Endodermal cell (in vitro differentiated cells): Measurements from ENCODE around the gene CDC42SE2. TPM values are rescaled to one million over a fixed set of nuclear protein-coding genes. Genes with fewer than 3 reads are reported as not detected.

ENCODE experiments used
- DNase-seq: peaks from one replicate; pipeline ENCODE4 v3.0.0-alpha.2; 2017
- H3K27ac ChIP-seq: 2 replicates; pipeline ENCODE4 v1.5.1; 2013; ENCODE audit warnings: mild to moderate bottlenecking, low read depth, low read length, moderate library complexity
- H3K27me3 ChIP-seq: 2 replicates; pipeline ENCODE4 v1.6.1; 2013; ENCODE audit warnings: mild to moderate bottlenecking, low read length, moderate library complexity; ENCODE audit not compliant: insufficient read depth, control insufficient read depth, poor library complexity, severe bottlenecking
- H3K36me3 ChIP-seq: 2 replicates; pipeline ENCODE4 v1.7.0; 2013; ENCODE audit warnings: mild to moderate bottlenecking, low read length, moderate library complexity; ENCODE audit not compliant: control insufficient read depth, insufficient read depth
- H3K4me1 ChIP-seq: one replicate; pipeline ENCODE4 v1.7.0; 2013; ENCODE audit warnings: low read length; ENCODE audit not compliant: control insufficient read depth, insufficient read depth
- H3K4me3 ChIP-seq: 2 replicates; pipeline ENCODE4 v1.5.1; 2013; ENCODE audit warnings: mild to moderate bottlenecking, low read length, moderate library complexity
- H3K9ac ChIP-seq: 2 replicates; pipeline ENCODE4 v1.6.1; 2013; ENCODE audit warnings: mild to moderate bottlenecking, low read length, moderate library complexity; ENCODE audit not compliant: poor library complexity, severe bottlenecking; ENCODE audit errors: extremely low read depth
- H3K9me3 ChIP-seq: 2 replicates; pipeline ENCODE4 v1.6.1; 2013; ENCODE audit warnings: mild to moderate bottlenecking, low read length, moderate library complexity; ENCODE audit not compliant: control insufficient read depth
- H3K27ac Mint-ChIP-seq: 2 replicates; pipeline ENCODE4 v1.8.0; 2020; ENCODE audit warnings: mixed read lengths
- H3K27me3 Mint-ChIP-seq: 2 replicates; pipeline ENCODE4 v1.8.0; 2021; ENCODE audit warnings: mild to moderate bottlenecking, mixed read lengths; ENCODE audit not compliant: insufficient read depth
- H3K36me3 Mint-ChIP-seq: 2 replicates; pipeline ENCODE4 v1.8.0; 2020; ENCODE audit warnings: low read depth, mixed read lengths
- H3K4me1 Mint-ChIP-seq: 2 replicates; pipeline ENCODE4 v1.8.0; 2020; ENCODE audit warnings: mixed read lengths
- H3K4me3 Mint-ChIP-seq: 2 replicates; pipeline ENCODE4 v1.8.0; 2020; ENCODE audit warnings: mild to moderate bottlenecking, moderate library complexity, mixed read lengths
- H3K9me3 Mint-ChIP-seq: 2 replicates; pipeline ENCODE4 v1.8.0; 2020; ENCODE audit warnings: mild to moderate bottlenecking, mixed read lengths
- CTCF ChIP-seq: fragments of 200-600 bp; sonication (generic); conservative IDR thresholded peaks from 2 replicates; pipeline ENCODE4 v1.5.0; 2021; ENCODE audit warnings: antibody characterized with exemption, mild to moderate bottlenecking
- WGBS, 2 experiments: methylation state at CpG; one replicate each; pipeline versions ENCODE4 v1.1.5 to v1.1.7; 2013; ENCODE audit warnings: missing lambda C conversion rate in 2 of 2, mixed read lengths in 1 of 2; ENCODE audit not compliant: insufficient coverage in 1 of 2, insufficient read length in 1 of 2; 5-methylcytosine and 5-hydroxymethylcytosine counted together
- total RNA-seq, 2 donors: library from RNA; stranded (reverse); fragmentation: NEBNext Ultra II Directional in 1 of 2; extraction: Animal tissue kit (Norgen Biotek cat#: 25700) in 1 of 2; gene quantifications; 2 replicates in 1 of 2; 3 replicates in 1 of 2; pipeline ENCODE4 v1.2.1, GENCODE V29; 2021

Gene CDC42SE2
- total RNA-seq, 2 donors from 2014 or later = 28.6 to 36.4 TPM

GRCh38 chr5:131297886-131298285, 34.0 kb downstream of the CDC42SE2 start:
- peaks cover 6% of the 10 kb centered on the region for H3K36me3 Mint-ChIP-seq
- Histone ChIP-seq H3K4me3 (no peak overlapping the region), H3K27me3 (no peaks in the 10 kb centered on the region), H3K4me1 (no peaks in the 10 kb centered on the region), H3K9me3 (no peaks in the 10 kb centered on the region), H3K36me3 (no peaks in the 10 kb centered on the region), H3K27ac (no peak overlapping the region), H3K9ac (no peak overlapping the region)
- WGBS, 2 experiments = 95 to 100% methylated on average over 5 of the region's 5 CpGs
- H3K4me3 Mint-ChIP-seq = no peak overlapping the region
- H3K27me3 Mint-ChIP-seq = no peaks in the 10 kb centered on the region
- no peaks in the 10 kb centered on the region for H3K9me3 Mint-ChIP-seq
- TF ChIP-seq CTCF = no peak
- no peak for DNase-seq
- H3K4me1 Mint-ChIP-seq = no peaks in the 10 kb centered on the region
- no peak overlapping the region for H3K27ac Mint-ChIP-seq

DNA sequence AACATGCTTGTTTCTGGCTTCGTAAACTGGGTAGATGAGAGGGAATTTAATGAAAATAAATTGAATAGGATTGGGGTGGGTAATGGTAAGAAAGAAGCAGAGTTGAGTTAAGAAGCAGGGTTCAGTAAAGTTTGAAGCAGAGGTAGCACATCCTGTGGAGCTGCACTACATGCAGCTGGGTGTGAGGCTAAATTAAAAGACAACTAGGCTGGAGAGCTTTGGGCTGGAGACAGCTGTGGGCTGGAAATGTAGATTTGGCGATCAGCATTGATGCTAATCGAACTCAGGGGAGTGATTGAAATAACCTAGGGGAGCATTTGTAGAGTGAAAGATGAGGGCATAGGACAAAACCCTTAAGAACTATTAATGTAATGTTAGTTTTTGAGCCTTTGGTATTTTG, 35.6 kb downstream of the CDC42SE2 start:
- no peaks in the 10 kb centered on the region for H3K4me1 ChIP-seq
- no peaks in the 10 kb centered on the region for H3K27me3 ChIP-seq
- no peaks in the 10 kb centered on the region for H3K4me1 Mint-ChIP-seq
- no peaks in the 10 kb centered on the region for H3K36me3 ChIP-seq
- no peak for TF ChIP-seq CTCF
- no peak overlapping the region for H3K27ac Mint-ChIP-seq
- DNase-seq = no peak
- H3K27me3 Mint-ChIP-seq = no peaks in the 10 kb centered on the region
- H3K9me3 Mint-ChIP-seq = peaks cover under 1% of the 10 kb centered on the region
- no peak overlapping the region for H3K27ac ChIP-seq
- WGBS, 2 experiments = 92 to 94% methylated on average over 3 of the region's 3 CpGs
- no peak overlapping the region for H3K4me3 ChIP-seq
- no peak overlapping the region for H3K4me3 Mint-ChIP-seq
- H3K9ac ChIP-seq = no peak overlapping the region
- H3K36me3 Mint-ChIP-seq = peaks cover 8% of the 10 kb centered on the region
- H3K9me3 ChIP-seq = no peaks in the 10 kb centered on the region

- H3K9ac ChIP-seq = no peak overlapping the region
- H3K9me3 Mint-ChIP-seq = peaks cover 11% of the 10 kb centered on the region
- peaks cover 20% of the 10 kb centered on the region for H3K36me3 Mint-ChIP-seq
- DNase-seq = no peak
- H3K4me1 ChIP-seq = no peaks in the 10 kb centered on the region
- H3K4me3 Mint-ChIP-seq = no peak overlapping the region
- no peak overlapping the region for H3K27ac ChIP-seq
- no peaks in the 10 kb centered on the region for H3K36me3 ChIP-seq
- no peak for TF ChIP-seq CTCF
- peaks cover 12% of the 10 kb centered on the region for H3K9me3 ChIP-seq
- H3K27me3 ChIP-seq = no peaks in the 10 kb centered on the region
- 93 to 94% methylated on average over 3 to 6 of the region's 6 CpGs for WGBS, 2 experiments
- no peaks in the 10 kb centered on the region for H3K27me3 Mint-ChIP-seq
- H3K27ac Mint-ChIP-seq = no peak overlapping the region
- H3K4me3 ChIP-seq = no peak overlapping the region
- no peaks in the 10 kb centered on the region for H3K4me1 Mint-ChIP-seq
Observed at GRCh38 chr5:131302506-131302905, 38.7 kb downstream of the CDC42SE2 start.
